WTC11 (cell line): ENCODE results near the gene SERPINE2. TPM values are rescaled to one million over a fixed set of nuclear protein-coding genes. Genes with fewer than 3 reads are reported as not detected.

Source experiments
- ATAC-seq: fragments of 200-7000 bp; cut with Tn5 transposase; 2 replicates; pipeline ENCODE4 v1.10.0; 2021; ENCODE audit warnings: mild to moderate bottlenecking, moderate library complexity
- CTCF ChIA-PET: fragments of 300-600 bp; sonication (Branson Sonifier 250); formaldehyde crosslinking; loops from one replicate; lab custom pipeline; 2021; ENCODE audit warnings: antibody characterized with exemption; lab: Charles Lee
- POLR2A ChIA-PET: fragments of 350-600 bp; sonication (Branson Sonifier 250); formaldehyde crosslinking; loops from one replicate; lab custom pipeline; 2021; ENCODE audit warnings: antibody characterized with exemption; lab: Charles Lee
- DNase-seq: peaks from one replicate; pipeline ENCODE4 v3.0.0; 2021; ENCODE audit warnings: low spot score
- H3K27ac Mint-ChIP-seq: 2 replicates; pipeline ENCODE4 v1.8.0; 2021; ENCODE audit warnings: mixed read lengths
- H3K27me3 Mint-ChIP-seq: 2 replicates; pipeline ENCODE4 v1.8.0; 2021; ENCODE audit warnings: low read depth, mild to moderate bottlenecking, moderate library complexity, mixed read lengths
- H3K36me3 Mint-ChIP-seq: 2 replicates; pipeline ENCODE4 v1.8.0; 2021; ENCODE audit warnings: mixed read lengths
- H3K4me1 Mint-ChIP-seq: 2 replicates; pipeline ENCODE4 v1.8.0; 2022; ENCODE audit warnings: mixed read lengths
- H3K4me3 Mint-ChIP-seq: 2 replicates; pipeline ENCODE4 v1.8.0; 2021; ENCODE audit warnings: mild to moderate bottlenecking, moderate library complexity, mixed read lengths
- H3K9me3 Mint-ChIP-seq: 2 replicates; pipeline ENCODE4 v1.8.0; 2021; ENCODE audit warnings: mixed read lengths
- CBFB ChIP-seq: sonication (generic); formaldehyde crosslinking; IDR thresholded peaks from 2 replicates; pipeline ENCODE4 v1.8.1; 2022; ENCODE audit warnings: mild to moderate bottlenecking, low read depth, missing genetic modification reagents
- EMX1 ChIP-seq: fragments of 250-450 bp; sonication (Bioruptor Pico); IDR thresholded peaks from 2 replicates; pipeline ENCODE4 v1.8.0; 2021; ENCODE audit warnings: mild to moderate bottlenecking
- GABPB1 ChIP-seq: sonication (generic); formaldehyde crosslinking; IDR thresholded peaks from 2 replicates; pipeline ENCODE4 v1.8.1; 2023; ENCODE audit warnings: mild to moderate bottlenecking, missing genetic modification reagents
- GTF2I ChIP-seq: fragments of 250-450 bp; sonication (Bioruptor Pico); conservative IDR thresholded peaks from 2 replicates; pipeline ENCODE4 v1.4.0; 2021; ENCODE audit warnings: mild to moderate bottlenecking
- HMGA2 ChIP-seq: fragments of 250-450 bp; sonication (Bioruptor Pico); IDR thresholded peaks from 2 replicates; pipeline ENCODE4 v1.4.0; 2021; ENCODE audit warnings: mild to moderate bottlenecking, moderate library complexity
- NFATC4 ChIP-seq: fragments of 250-450 bp; sonication (Bioruptor Pico); IDR thresholded peaks from 2 replicates; pipeline ENCODE4 v1.9.0; 2021; ENCODE audit warnings: mild to moderate bottlenecking
- NFE2L1 ChIP-seq: sonication (generic); formaldehyde crosslinking; IDR thresholded peaks from 2 replicates; pipeline ENCODE4 v1.8.1; 2023; ENCODE audit warnings: missing genetic modification reagents
- NFYB ChIP-seq: sonication (generic); formaldehyde crosslinking; conservative IDR thresholded peaks from 2 replicates; pipeline ENCODE4 v1.8.0; 2022; ENCODE audit warnings: low read depth, missing genetic modification reagents
- SOX15 ChIP-seq: fragments of 250-450 bp; sonication (Bioruptor Pico); IDR thresholded peaks from 2 replicates; pipeline ENCODE4 v1.9.0; 2021; ENCODE audit warnings: mild to moderate bottlenecking
- SP1 ChIP-seq: sonication (generic); formaldehyde crosslinking; conservative IDR thresholded peaks from 2 replicates; pipeline ENCODE4 v1.8.1; 2022; ENCODE audit warnings: missing genetic modification reagents
- ZNF121 ChIP-seq: sonication (generic); formaldehyde crosslinking; IDR thresholded peaks from 2 replicates; pipeline ENCODE4 v1.8.0; 2023; ENCODE audit warnings: missing genetic modification reagents
- total RNA-seq: library from RNA; stranded (reverse); gene quantifications from 3 replicates; pipeline ENCODE4 v1.2.3, GENCODE V29; 2021
- TF ChIP-seq, protein P1 (sequence below): sonication (generic); formaldehyde crosslinking; IDR thresholded peaks from 2 replicates; pipeline ENCODE4 v1.8.1; 2023; ENCODE audit warnings: mild to moderate bottlenecking, missing genetic modification reagents
- TF ChIP-seq, protein P2 (sequence below): fragments of 250-450 bp; sonication (Bioruptor Pico); conservative IDR thresholded peaks from 2 replicates; pipeline ENCODE4 v1.9.0; 2021; ENCODE audit warnings: mild to moderate bottlenecking
- TF ChIP-seq, protein P3 (sequence below): sonication (generic); formaldehyde crosslinking; IDR thresholded peaks from 2 replicates; pipeline ENCODE4 v1.8.0; 2022; ENCODE audit warnings: mild to moderate bottlenecking, missing genetic modification reagents
- TF ChIP-seq, protein P4 (sequence below): sonication (generic); formaldehyde crosslinking; IDR thresholded peaks from 2 replicates; pipeline ENCODE4 v1.8.1; 2023; ENCODE audit warnings: mild to moderate bottlenecking, missing genetic modification reagents, moderate library complexity
- TF ChIP-seq, protein P5 (sequence below): sonication (generic); formaldehyde crosslinking; IDR thresholded peaks from 2 replicates; pipeline ENCODE4 v1.8.0; 2023; ENCODE audit warnings: missing genetic modification reagents, mild to moderate bottlenecking, borderline replicate concordance
- TF ChIP-seq, protein P6 (sequence below): sonication (generic); formaldehyde crosslinking; IDR thresholded peaks from 2 replicates; pipeline ENCODE4 v1.8.0; 2022; ENCODE audit warnings: mild to moderate bottlenecking, missing genetic modification reagents
- TF ChIP-seq, protein P7 (sequence below): sonication (generic); formaldehyde crosslinking; IDR thresholded peaks from 2 replicates; pipeline ENCODE4 v1.8.1; 2023; ENCODE audit warnings: mild to moderate bottlenecking, missing genetic modification reagents, moderate library complexity
- TF ChIP-seq, protein P8 (sequence below): sonication (generic); formaldehyde crosslinking; IDR thresholded peaks from 2 replicates; pipeline ENCODE4 v1.8.1; 2022; ENCODE audit warnings: missing genetic modification reagents, borderline replicate concordance

SERPINE2 gene
- total RNA-seq, 1 experiment from 2014 or later, result 60.4 TPM

- H3K27ac Mint-ChIP-seq, result 0 out of 2 replicates have a peak overlapping the region, but pooled peaks have one; percentile 36
- no peak for DNase-seq
Measured at GRCh38 chr2:223989856-223990232, 49.2 kb downstream of the SERPINE2 start.

GRCh38 chr2:223989206-223989855 lies 49.8 kb downstream of the SERPINE2 start:
- Mint-ChIP-seq H3K4me1 (peaks cover 8% of the 10 kb centered on the region), H3K27ac (0 out of 2 replicates have a peak overlapping the region, but pooled peaks have one; percentile 36), H3K36me3 (peaks cover 6% of the 10 kb centered on the region), H3K27me3 (no peaks in the 10 kb centered on the region), H3K4me3 (no peak overlapping the region), H3K9me3 (no peaks in the 10 kb centered on the region)
- ATAC-seq, result peak; percentile 89
- ChIA-PET POLR2A (no interaction called here), CTCF (interaction anchor here (0.6 to 2.9 kb wide), 16 partner anchors 8 to 662 kb away, joined by 3 to 32 read pairs (median 3); partner anchors contain the start of gene MRPL44)
- peak; percentile 44 for DNase-seq
- TF ChIP-seq, protein P1, sequence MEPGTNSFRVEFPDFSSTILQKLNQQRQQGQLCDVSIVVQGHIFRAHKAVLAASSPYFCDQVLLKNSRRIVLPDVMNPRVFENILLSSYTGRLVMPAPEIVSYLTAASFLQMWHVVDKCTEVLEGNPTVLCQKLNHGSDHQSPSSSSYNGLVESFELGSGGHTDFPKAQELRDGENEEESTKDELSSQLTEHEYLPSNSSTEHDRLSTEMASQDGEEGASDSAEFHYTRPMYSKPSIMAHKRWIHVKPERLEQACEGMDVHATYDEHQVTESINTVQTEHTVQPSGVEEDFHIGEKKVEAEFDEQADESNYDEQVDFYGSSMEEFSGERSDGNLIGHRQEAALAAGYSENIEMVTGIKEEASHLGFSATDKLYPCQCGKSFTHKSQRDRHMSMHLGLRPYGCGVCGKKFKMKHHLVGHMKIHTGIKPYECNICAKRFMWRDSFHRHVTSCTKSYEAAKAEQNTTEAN, result no peak
- TF ChIP-seq, protein P2, sequence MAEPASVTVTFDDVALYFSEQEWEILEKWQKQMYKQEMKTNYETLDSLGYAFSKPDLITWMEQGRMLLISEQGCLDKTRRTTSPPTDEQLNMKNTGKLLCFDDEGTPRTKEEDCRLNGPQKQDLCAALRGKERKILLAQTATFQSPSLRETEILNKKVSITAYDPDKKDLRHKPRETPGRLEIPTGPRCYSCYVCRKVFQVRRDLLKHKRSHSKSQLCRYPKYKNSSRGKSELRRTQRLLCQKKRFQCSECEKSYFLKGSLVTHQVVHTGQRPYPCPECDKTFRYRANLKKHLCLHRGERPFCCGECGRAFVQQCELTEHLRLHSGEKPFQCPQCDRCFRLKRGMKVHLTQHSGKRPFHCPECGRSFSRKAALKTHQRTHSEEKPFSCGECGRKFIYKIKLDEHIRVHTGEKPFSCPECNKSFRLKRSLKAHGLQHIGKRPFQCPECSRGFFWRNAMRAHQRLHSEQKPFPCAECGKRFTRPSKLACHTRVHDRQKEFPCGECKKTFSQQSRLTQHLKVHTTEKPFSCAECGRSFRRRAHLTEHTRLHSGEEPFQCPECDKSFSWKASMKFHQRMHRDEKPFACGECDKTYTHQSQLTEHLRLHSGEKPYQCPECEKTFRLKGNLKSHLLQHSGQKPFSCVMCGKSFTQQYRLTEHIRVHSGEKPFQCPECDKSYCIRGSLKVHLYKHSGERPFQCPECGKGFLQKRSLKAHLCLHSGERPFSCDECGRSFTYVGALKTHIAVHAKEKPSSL (CRISPR knock-in tag), result no peak
- TF ChIP-seq, protein P3, sequence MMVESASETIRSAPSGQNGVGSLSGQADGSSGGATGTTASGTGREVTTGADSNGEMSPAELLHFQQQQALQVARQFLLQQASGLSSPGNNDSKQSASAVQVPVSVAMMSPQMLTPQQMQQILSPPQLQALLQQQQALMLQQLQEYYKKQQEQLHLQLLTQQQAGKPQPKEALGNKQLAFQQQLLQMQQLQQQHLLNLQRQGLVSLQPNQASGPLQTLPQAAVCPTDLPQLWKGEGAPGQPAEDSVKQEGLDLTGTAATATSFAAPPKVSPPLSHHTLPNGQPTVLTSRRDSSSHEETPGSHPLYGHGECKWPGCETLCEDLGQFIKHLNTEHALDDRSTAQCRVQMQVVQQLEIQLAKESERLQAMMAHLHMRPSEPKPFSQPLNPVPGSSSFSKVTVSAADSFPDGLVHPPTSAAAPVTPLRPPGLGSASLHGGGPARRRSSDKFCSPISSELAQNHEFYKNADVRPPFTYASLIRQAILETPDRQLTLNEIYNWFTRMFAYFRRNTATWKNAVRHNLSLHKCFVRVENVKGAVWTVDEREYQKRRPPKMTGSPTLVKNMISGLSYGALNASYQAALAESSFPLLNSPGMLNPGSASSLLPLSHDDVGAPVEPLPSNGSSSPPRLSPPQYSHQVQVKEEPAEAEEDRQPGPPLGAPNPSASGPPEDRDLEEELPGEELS, result no peak
- TF ChIP-seq, protein P4, sequence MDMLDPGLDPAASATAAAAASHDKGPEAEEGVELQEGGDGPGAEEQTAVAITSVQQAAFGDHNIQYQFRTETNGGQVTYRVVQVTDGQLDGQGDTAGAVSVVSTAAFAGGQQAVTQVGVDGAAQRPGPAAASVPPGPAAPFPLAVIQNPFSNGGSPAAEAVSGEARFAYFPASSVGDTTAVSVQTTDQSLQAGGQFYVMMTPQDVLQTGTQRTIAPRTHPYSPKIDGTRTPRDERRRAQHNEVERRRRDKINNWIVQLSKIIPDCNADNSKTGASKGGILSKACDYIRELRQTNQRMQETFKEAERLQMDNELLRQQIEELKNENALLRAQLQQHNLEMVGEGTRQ (CRISPR knock-in tag), result no peak

More at GRCh38 chr2:223989856-223990232, 49.2 kb downstream of the SERPINE2 start:
- ATAC-seq, result peak; percentile 38
- Mint-ChIP-seq H3K36me3 (peaks cover 1% of the 10 kb centered on the region), H3K9me3 (no peaks in the 10 kb centered on the region), H3K4me3 (no peak overlapping the region), H3K4me1 (peaks cover 8% of the 10 kb centered on the region), H3K27me3 (no peaks in the 10 kb centered on the region)
- TF ChIP-seq CBFB (CRISPR knock-in tag), result no peak
- TF ChIP-seq NFYB, result no peak
- TF ChIP-seq ZNF121 (CRISPR knock-in tag), result no peak
- TF ChIP-seq, protein P1, result no peak
- no peak for TF ChIP-seq NFE2L1 (CRISPR knock-in tag)
- no peak for TF ChIP-seq EMX1 (CRISPR knock-in tag)
- TF ChIP-seq HMGA2 (CRISPR knock-in tag), result no peak
- no peak for TF ChIP-seq SOX15 (CRISPR knock-in tag)
- no peak for TF ChIP-seq GABPB1 (CRISPR knock-in tag)
- TF ChIP-seq SP1, result no peak
- no peak for TF ChIP-seq NFATC4 (CRISPR knock-in tag)
- TF ChIP-seq, protein P5, sequence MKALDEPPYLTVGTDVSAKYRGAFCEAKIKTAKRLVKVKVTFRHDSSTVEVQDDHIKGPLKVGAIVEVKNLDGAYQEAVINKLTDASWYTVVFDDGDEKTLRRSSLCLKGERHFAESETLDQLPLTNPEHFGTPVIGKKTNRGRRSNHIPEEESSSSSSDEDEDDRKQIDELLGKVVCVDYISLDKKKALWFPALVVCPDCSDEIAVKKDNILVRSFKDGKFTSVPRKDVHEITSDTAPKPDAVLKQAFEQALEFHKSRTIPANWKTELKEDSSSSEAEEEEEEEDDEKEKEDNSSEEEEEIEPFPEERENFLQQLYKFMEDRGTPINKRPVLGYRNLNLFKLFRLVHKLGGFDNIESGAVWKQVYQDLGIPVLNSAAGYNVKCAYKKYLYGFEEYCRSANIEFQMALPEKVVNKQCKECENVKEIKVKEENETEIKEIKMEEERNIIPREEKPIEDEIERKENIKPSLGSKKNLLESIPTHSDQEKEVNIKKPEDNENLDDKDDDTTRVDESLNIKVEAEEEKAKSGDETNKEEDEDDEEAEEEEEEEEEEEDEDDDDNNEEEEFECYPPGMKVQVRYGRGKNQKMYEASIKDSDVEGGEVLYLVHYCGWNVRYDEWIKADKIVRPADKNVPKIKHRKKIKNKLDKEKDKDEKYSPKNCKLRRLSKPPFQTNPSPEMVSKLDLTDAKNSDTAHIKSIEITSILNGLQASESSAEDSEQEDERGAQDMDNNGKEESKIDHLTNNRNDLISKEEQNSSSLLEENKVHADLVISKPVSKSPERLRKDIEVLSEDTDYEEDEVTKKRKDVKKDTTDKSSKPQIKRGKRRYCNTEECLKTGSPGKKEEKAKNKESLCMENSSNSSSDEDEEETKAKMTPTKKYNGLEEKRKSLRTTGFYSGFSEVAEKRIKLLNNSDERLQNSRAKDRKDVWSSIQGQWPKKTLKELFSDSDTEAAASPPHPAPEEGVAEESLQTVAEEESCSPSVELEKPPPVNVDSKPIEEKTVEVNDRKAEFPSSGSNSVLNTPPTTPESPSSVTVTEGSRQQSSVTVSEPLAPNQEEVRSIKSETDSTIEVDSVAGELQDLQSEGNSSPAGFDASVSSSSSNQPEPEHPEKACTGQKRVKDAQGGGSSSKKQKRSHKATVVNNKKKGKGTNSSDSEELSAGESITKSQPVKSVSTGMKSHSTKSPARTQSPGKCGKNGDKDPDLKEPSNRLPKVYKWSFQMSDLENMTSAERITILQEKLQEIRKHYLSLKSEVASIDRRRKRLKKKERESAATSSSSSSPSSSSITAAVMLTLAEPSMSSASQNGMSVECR (CRISPR knock-in tag), result no peak
- TF ChIP-seq GTF2I, result no peak
- TF ChIP-seq, protein P6, sequence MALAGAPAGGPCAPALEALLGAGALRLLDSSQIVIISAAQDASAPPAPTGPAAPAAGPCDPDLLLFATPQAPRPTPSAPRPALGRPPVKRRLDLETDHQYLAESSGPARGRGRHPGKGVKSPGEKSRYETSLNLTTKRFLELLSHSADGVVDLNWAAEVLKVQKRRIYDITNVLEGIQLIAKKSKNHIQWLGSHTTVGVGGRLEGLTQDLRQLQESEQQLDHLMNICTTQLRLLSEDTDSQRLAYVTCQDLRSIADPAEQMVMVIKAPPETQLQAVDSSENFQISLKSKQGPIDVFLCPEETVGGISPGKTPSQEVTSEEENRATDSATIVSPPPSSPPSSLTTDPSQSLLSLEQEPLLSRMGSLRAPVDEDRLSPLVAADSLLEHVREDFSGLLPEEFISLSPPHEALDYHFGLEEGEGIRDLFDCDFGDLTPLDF (CRISPR knock-in tag), result no peak
- TF ChIP-seq, protein P7, sequence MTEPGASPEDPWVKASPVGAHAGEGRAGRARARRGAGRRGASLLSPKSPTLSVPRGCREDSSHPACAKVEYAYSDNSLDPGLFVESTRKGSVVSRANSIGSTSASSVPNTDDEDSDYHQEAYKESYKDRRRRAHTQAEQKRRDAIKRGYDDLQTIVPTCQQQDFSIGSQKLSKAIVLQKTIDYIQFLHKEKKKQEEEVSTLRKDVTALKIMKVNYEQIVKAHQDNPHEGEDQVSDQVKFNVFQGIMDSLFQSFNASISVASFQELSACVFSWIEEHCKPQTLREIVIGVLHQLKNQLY (CRISPR knock-in tag), result no peak
- TF ChIP-seq, protein P8, sequence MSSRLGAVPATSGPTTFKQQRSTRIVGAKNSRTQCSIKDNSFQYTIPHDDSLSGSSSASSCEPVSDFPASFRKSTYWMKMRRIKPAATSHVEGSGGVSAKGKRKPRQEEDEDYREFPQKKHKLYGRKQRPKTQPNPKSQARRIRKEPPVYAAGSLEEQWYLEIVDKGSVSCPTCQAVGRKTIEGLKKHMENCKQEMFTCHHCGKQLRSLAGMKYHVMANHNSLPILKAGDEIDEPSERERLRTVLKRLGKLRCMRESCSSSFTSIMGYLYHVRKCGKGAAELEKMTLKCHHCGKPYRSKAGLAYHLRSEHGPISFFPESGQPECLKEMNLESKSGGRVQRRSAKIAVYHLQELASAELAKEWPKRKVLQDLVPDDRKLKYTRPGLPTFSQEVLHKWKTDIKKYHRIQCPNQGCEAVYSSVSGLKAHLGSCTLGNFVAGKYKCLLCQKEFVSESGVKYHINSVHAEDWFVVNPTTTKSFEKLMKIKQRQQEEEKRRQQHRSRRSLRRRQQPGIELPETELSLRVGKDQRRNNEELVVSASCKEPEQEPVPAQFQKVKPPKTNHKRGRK (CRISPR knock-in tag), result no peak
- CTCF ChIA-PET, result interaction anchor here (0.6 to 2.9 kb wide), 18 partner anchors 9 to 661 kb away, joined by 3 to 32 read pairs (median 3); partner anchors contain the start of gene MRPL44
- POLR2A ChIA-PET, result no interaction called here
